Activated CD4-positive, alpha-beta T cell treated with anti-CD3 and anti-CD28 coated beads, Interleukin-2, amount 50 U/mL, for 48 hours (primary cell): ENCODE results near the gene TRIM10.
"Not testable (repeated sequence)": the region's sequence is repeated elsewhere in the genome, so short reads cannot be mapped to it uniquely, and the experiment has no call there.

ENCODE experiments used
- DNase-seq, 2 experiments: peaks; one replicate each; pipeline ENCODE4 v3.0.0-alpha.2; 2020

The TRIM10 gene

DNA sequence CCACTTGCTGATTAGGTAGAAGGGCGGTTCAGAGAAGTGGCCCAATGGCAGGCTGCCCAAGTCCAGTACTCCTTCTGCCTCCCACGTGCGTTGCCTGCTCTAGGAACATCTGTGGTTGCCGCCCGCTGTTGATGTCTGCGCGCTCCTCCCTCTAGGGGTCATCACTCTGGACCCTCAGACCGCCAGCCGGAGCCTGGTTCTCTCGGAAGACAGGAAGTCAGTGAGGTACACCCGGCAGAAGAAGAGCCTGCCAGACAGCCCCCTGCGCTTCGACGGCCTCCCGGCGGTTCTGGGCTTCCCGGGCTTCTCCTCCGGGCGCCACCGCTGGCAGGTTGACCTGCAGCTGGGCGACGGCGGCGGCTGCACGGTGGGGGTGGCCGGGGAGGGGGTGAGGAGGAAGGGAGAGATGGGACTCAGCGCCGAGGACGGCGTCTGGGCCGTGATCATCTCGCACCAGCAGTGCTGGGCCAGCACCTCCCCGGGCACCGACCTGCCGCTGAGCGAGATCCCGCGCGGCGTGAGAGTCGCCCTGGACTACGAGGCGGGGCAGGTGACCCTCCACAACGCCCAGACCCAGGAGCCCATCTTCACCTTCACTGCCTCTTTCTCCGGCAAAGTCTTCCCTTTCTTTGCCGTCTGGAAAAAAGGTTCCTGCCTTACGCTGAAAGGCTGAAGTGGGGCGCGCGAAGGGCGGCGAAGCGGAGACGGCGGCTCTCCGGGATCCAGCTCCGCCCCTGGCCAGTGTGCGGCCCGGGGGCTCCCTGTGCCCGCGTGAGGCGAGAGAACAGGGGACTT, 10.9 kb upstream of the TRIM10 start:
- DNase-seq: no peak

GRCh38 chr6:30169658-30170614, 8.9 kb upstream of the TRIM10 start:
- DNase-seq: no peak

DNA sequence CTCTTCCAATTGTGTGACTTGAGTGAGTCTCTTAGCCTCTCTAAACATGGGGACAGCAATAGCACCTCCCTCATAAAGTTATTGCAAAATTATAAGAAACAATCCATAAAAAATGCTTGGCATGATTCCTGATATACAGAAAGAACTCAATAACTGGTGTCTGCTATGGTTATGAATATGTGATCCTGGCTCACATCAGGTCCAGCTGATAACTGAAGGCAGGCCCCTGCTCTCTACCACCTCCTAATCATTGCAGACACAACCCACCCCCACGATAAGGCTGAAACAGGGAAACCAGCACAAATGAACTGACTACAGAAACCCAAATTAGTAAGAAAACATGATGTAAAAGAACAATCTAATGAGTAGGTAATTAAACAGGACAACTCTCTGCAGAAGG, 7.7 kb upstream of the TRIM10 start:
- no peak for DNase-seq

DNA sequence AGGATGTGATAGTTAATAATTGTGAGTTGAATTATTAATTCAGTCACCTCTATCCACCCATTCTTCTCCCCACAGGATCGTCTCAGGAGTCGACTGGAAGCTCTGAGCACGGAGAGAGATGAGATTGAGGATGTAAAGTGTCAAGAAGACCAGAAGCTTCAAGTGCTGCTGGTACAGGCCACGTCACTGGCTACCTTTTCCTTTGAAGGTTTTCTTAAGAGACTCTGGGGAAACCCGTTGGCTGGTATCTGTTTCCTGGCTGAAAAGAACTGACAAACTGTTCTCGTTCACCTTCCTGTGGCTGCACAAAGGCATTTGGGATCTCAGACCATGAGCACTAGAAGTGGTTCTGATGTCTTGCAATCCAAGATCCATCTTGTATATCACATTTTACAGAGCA, 6.1 kb upstream of the TRIM10 start:
- DNase-seq: no peak

GRCh38 chr6:30165238-30165637, 4.2 kb upstream of the TRIM10 start:
- DNase-seq: not testable (repeated sequence)

GRCh38 chr6:30164714-30165113, 3.7 kb upstream of the TRIM10 start:
- no peak for DNase-seq

DNA sequence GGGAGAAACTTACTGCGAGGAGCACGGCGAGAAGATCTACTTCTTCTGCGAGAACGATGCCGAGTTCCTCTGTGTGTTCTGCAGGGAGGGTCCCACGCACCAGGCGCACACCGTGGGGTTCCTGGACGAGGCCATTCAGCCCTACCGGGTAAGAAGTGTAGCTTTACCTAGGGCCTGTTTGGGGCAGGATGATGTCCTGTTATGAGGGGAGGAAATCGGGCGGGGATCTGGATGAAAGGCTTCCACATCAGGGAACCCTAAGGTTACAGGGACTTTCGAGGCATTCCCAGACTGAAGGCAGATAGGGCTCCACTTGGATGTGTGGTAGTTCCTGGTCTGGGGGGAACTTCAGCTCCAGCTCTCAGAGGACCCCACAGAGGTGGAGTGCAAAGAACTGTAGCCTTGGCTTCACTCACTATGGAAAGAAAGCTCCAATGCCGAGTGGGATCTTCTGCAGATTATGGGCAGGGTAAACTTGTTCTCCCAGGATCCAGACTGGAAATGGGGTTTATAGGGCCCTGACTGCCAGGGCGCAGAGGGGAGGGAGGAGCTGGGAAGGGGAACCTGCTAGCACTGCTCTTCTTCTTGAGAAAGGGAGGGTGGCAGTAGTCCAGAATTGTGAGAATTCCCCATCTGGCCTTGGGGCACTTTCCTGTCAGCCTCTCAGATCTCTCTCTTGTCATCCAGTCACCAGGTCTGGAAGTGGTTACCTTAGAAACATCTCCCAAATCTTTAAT, 3.1 kb upstream of the TRIM10 start:
- DNase-seq: no peak

GRCh38 chr6:30163090-30163917, 2.3 kb upstream of the TRIM10 start, which contains the start of gene TRIM15:
Gene TRIM15 (plus strand): TSS chr6:30163546. CDS start chr6:30163685, 139 bp downstream.
- peak; percentile 66 to 74 for DNase-seq

GRCh38 chr6:30162265-30163089, 1.5 kb upstream of the TRIM10 start:
- DNase-seq: no peak

DNA sequence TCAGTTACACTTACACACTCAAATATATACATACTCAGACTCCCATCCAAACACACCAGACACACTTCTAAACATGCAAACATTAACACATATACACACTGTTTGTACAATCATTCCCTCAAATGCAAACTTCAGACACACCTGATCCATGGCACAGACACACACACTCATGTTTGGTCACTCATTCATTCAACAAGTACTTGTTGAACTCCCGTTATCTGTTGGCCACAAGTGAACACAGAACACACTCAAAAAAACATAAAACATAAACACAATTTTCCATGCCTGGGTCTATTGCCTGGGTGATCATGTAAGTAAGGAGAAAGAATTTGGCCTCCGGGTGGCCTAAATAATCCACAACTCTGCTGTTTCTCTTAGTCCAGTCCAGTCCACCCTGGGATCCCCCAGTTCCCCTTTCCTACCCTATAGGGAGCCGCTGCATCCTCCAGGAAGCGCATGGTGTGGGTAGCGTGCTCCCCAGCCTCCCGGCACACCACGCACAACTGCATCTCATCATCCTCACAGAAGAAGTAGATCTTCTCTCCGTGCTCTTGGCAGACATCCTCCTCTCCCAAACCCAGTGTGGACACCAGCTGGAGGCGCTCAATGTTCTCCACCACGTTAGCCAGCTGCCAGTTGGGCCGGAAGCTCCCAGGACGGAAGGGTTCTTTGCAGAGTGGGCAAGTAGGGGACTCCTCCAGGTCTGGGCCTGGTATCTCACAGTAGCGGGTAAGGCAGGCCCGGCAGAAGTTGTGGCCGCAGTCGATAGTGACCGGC, 815 bp downstream of the TRIM10 start:
- no peak for DNase-seq

DNA sequence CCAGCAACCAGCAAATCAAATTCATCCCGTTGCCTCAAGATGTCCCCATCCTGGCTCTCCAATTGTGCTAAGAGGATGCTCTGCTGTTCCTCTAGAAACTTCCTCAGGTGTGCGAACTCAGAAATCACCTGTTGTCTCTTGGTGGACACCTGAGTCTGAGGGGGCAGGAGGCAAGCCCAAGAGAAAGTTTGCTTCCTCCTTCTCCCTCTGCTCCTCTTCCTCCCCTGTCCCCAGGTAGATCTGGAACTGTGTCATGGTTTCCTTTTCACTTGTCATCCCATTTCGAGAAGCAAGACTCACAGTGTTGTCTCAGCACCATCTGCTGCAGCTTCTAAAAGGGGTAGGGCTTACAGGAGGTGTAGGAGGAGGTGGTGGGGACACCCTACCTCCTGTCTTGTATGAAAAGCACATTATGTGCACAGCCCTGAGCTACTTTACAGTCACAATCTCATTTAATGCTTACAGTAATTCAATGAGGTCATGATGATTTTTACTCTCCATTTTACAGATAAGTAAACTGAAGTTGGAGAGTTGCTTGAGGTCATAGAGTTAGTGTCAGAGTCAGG, 2.5 kb downstream of the TRIM10 start:
- no peak for DNase-seq

DNA sequence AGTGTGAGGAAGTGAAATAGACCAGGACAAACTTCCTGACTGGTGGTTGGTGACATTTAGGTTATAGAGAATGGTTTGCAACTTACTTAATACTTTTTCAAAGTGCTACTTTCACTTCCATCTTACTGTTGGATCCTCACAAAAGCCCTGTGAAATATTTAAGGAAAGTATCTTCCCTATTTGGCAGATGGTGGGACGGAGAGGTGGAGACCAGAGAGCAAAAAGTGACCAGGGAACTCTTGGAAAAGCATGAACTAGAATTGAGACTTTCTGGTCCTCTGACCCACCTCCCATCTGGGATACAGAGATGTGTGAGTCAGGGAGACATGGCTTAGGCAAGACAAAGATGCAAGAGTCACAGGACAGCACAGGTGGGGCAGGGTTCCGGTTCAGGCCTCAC, 3.0 kb downstream of the TRIM10 start:
- DNase-seq: no peak

DNA sequence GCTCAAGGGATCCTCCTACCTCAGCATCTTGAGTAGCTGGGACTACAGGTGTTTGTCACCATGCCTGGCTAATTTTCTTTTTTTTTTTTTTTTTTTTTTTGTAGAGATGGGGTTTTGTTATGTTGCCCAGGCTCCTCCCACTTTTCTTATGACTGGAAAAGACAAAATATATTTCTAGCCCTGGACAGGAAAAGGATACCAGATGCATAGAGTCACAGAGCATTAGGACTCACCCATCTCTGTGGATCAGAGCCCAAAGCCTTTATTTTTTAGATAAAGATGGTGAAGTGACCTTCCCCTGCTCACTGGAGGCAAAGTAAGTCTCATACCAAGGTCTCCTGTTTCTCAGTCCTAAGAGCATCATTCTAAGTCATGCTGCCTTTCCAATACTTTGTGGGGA, 3.4 kb downstream of the TRIM10 start:
- DNase-seq: no peak

GRCh38 chr6:30156774-30157173, 4.2 kb downstream of the TRIM10 start:
- no peak for DNase-seq

GRCh38 chr6:30156262-30156599, 4.8 kb downstream of the TRIM10 start:
- DNase-seq: no peak

DNA sequence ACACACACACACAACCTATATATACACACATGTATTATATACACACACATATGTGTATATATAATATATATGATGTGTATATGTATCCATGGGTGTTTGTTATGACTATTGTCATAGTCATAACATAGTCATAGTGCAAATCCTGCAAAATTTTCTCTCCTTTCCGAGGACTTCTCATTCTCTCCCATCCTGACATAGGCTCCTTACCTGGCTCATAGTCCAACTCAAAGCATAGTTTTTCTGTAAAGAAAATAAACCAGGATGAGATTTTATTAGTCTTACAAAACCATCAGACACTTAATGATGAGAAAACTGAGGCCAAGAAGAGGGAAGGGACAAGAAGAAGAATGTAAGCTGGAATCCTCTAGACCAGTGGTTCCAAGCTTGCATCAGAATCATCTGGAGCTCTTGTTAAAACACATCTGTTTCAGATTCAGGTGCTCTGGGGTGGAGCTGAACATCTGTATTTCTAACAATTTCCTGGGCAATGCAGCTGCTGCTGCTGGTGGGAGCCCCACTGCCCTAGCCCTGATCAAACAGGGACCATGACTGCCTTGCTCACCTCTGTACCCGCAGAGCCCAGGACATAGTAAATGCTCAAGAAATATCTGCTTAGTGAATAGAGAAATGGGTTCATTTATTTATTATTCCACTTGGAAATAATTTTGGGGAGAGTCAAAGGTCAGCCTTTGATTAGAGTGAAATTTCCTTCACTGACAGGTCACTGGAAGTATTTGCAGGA, 5.3 kb downstream of the TRIM10 start:
- no peak for DNase-seq

GRCh38 chr6:30154709-30155519, 6.1 kb downstream of the TRIM10 start:
- no peak for DNase-seq

DNA sequence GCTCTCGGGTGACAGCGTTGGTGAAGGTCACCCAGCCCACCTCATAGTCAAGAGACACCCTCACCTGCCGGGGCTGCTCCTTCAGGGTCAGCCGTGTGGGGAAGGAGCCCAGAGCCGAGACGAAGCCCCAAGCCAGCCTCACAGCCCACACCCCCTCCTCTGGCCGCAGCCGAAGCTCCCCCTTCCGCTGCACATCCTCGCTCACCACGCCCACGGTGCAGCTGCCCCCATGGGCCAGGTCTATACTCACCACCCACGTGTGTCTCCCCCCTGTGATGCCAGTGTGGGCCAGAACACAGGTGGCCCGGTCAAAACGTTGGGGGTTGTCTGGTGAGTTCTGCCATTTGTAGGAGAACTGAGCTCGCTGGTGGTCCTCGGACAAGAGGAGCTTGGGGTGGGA, 7.0 kb downstream of the TRIM10 start:
- no peak for DNase-seq
